ENCODE measurements around the gene POLR2H. TPM values are rescaled to one million over a fixed set of nuclear protein-coding genes. Genes with fewer than 3 reads are reported as not detected.

The POLR2H gene
- total RNA-seq, 1 experiment from 2014 or later = 133 TPM

- TF ChIP-seq USF2 (CRISPR knock-in tag; IDR thresholded peaks at IDR 0.05) (no peak), MLX (CRISPR knock-in tag; IDR thresholded peaks at IDR 0.05) (no peak), ZBTB43 (CRISPR knock-in tag; IDR thresholded peaks at IDR 0.05) (no peak)
Measured at GRCh38 chr3:184353546-184353941, 8.0 kb upstream of the POLR2H start (continued).

- Mint-ChIP-seq H3K27me3 (ENCODE audit: low read depth) (no peaks in the 10 kb centered on the region), H3K4me3 (no peak overlapping the region), H3K9me3 (no peaks in the 10 kb centered on the region), H3K4me1 (peaks cover 12% of the 10 kb centered on the region), H3K27ac (no peak overlapping the region), H3K36me3 (peaks cover 17% of the 10 kb centered on the region)
- CTCF ChIA-PET = interaction anchor here (0.7 to 2.6 kb wide), 12 partner anchors 9 to 207 kb away, joined by 3 to 18 read pairs (median 4); partner anchors contain the start of gene EPHB3
- no peak for TF ChIP-seq ERG (CRISPR knock-in tag; IDR thresholded peaks at IDR 0.05)
- TF ChIP-seq NFYB (CRISPR knock-in tag; conservative IDR thresholded peaks at IDR 0.05; ENCODE audit: low read depth) = 0 out of 2 replicates have a peak, but pooled peaks have one; percentile 11
- TF ChIP-seq ATF3 (CRISPR knock-in tag; conservative IDR thresholded peaks at IDR 0.05) = 0 out of 2 replicates have a peak, but pooled peaks have one; percentile 46
- TF ChIP-seq CTCF (IDR thresholded peaks at IDR 0.05) = peak; percentile 67
- no peak for TF ChIP-seq KAT7 (CRISPR knock-in tag; IDR thresholded peaks at IDR 0.05; ENCODE audit: borderline replicate concordance)
- ATAC-seq (peak; percentile 72), DNase-seq (ENCODE audit: low spot score) (peak; percentile 74)
- POLR2A ChIA-PET = no interaction called here
Measured at GRCh38 chr3:184354121-184354728, 7.3 kb upstream of the POLR2H start.

GRCh38 chr3:184354754-184355153, 6.8 kb upstream of the POLR2H start:
- DNase-seq (ENCODE audit: low spot score) (no peak), ATAC-seq (peak; percentile 7; the same call in 1 of the 2 replicates)
- Mint-ChIP-seq H3K27me3 (ENCODE audit: low read depth) (no peaks in the 10 kb centered on the region), H3K4me1 (peaks cover 13% of the 10 kb centered on the region), H3K4me3 (no peak overlapping the region), H3K9me3 (no peaks in the 10 kb centered on the region), H3K36me3 (peaks cover 17% of the 10 kb centered on the region), H3K27ac (no peak overlapping the region)
- CTCF ChIA-PET = interaction anchor here (0.7 to 2.6 kb wide), 9 partner anchors 9 to 207 kb away, joined by 3 to 18 read pairs (median 4); partner anchors contain the start of gene EPHB3
- POLR2A ChIA-PET = no interaction called here
- TF ChIP-seq TEAD1 (CRISPR knock-in tag; IDR thresholded peaks at IDR 0.05) = no peak
- TF ChIP-seq NR2C2 (CRISPR knock-in tag; IDR thresholded peaks at IDR 0.05) = no peak
- TF ChIP-seq JUN (CRISPR knock-in tag; IDR thresholded peaks at IDR 0.05) = no peak
- no peak for TF ChIP-seq AR (CRISPR knock-in tag; IDR thresholded peaks at IDR 0.05)
- TF ChIP-seq NFATC4 (CRISPR knock-in tag; IDR thresholded peaks at IDR 0.05) = no peak
- no peak for TF ChIP-seq RORB (CRISPR knock-in tag; IDR thresholded peaks at IDR 0.05)
- no peak for TF ChIP-seq NR1H2 (CRISPR knock-in tag; IDR thresholded peaks at IDR 0.05)
- no peak for TF ChIP-seq SOX15 (CRISPR knock-in tag; IDR thresholded peaks at IDR 0.05)
- TF ChIP-seq ATF6 (CRISPR knock-in tag; IDR thresholded peaks at IDR 0.05) = no peak
- TF ChIP-seq MAX (CRISPR knock-in tag; IDR thresholded peaks at IDR 0.05) = no peak
- no peak for TF ChIP-seq SMAD3 (CRISPR knock-in tag; IDR thresholded peaks at IDR 0.05; ENCODE audit: borderline replicate concordance)
- no peak for TF ChIP-seq FOXJ3 (CRISPR knock-in tag; IDR thresholded peaks at IDR 0.05; ENCODE audit: borderline replicate concordance)
- TF ChIP-seq NFYB (CRISPR knock-in tag; conservative IDR thresholded peaks at IDR 0.05; ENCODE audit: low read depth) = no peak
- no peak for TF ChIP-seq OVOL2 (CRISPR knock-in tag; IDR thresholded peaks at IDR 0.05; ENCODE audit: borderline replicate concordance)
- TF ChIP-seq ZNF138 (CRISPR knock-in tag; conservative IDR thresholded peaks at IDR 0.05) = no peak

Data from WTC11 (cell line).